HEK293 (cell line): ENCODE measurements around the gene ITFG2.

Experiments
- ATF2 ChIP-seq: fragments of 450-650 bp; formaldehyde crosslinking; IDR thresholded peaks from 2 replicates; pipeline ENCODE4 v1.5.1; 2016; ENCODE audit warnings: missing biosample characterization, missing genetic modification characterization, low read depth
- BCL11B ChIP-seq: fragments of 450-650 bp; formaldehyde crosslinking; IDR thresholded peaks from 2 replicates; pipeline ENCODE4 v1.5.1; 2016; ENCODE audit warnings: low read depth, missing biosample characterization, missing genetic modification characterization
- GLIS2 ChIP-seq: fragments of 450-650 bp; formaldehyde crosslinking; IDR thresholded peaks from 2 replicates; pipeline ENCODE4 v1.5.1; 2016; ENCODE audit warnings: missing biosample characterization, missing genetic modification characterization
- HOXC10 ChIP-seq: sonication (generic); formaldehyde crosslinking; IDR thresholded peaks from 2 replicates; pipeline ENCODE4 v1.8.1; 2023; ENCODE audit warnings: mild to moderate bottlenecking, missing genetic modification reagents
- HOXD13 ChIP-seq: sonication (generic); formaldehyde crosslinking; IDR thresholded peaks from 2 replicates; pipeline ENCODE4 v1.8.0; 2022; ENCODE audit warnings: missing genetic modification reagents, borderline replicate concordance
- MZF1 ChIP-seq: fragments of 450-650 bp; formaldehyde crosslinking; IDR thresholded peaks from 2 replicates; pipeline ENCODE4 v1.5.1; 2017; ENCODE audit warnings: missing biosample characterization, missing genetic modification characterization, borderline replicate concordance
- PRDM10 ChIP-seq: fragments of 450-650 bp; formaldehyde crosslinking; IDR thresholded peaks from 2 replicates; pipeline ENCODE4 v1.5.1; 2016; ENCODE audit warnings: missing biosample characterization, missing genetic modification characterization
- RBAK ChIP-seq: fragments of 450-650 bp; formaldehyde crosslinking; IDR thresholded peaks from 2 replicates; pipeline ENCODE4 v1.5.1; 2016; ENCODE audit warnings: missing biosample characterization, missing genetic modification characterization
- TCF7L2 ChIP-seq: IDR thresholded peaks from 2 replicates; pipeline ENCODE4 v1.6.1; 2011; ENCODE audit warnings: low read depth, mild to moderate bottlenecking, inconsistent platforms, low read length, moderate library complexity, borderline replicate concordance
- ZBTB1 ChIP-seq: fragments of 450-650 bp; formaldehyde crosslinking; IDR thresholded peaks from 2 replicates; pipeline ENCODE4 v1.5.1; 2016; ENCODE audit warnings: missing biosample characterization, missing genetic modification characterization
- ZBTB10 ChIP-seq: fragments of 450-650 bp; formaldehyde crosslinking; IDR thresholded peaks from 2 replicates; pipeline ENCODE4 v1.5.1; 2016; ENCODE audit warnings: missing biosample characterization, missing genetic modification characterization
- ZBTB17 ChIP-seq: fragments of 450-650 bp; formaldehyde crosslinking; IDR thresholded peaks from 2 replicates; pipeline ENCODE4 v1.5.1; 2016; ENCODE audit warnings: missing biosample characterization, missing genetic modification characterization
- ZBTB44 ChIP-seq: fragments of 450-650 bp; IDR thresholded peaks from 2 replicates; pipeline ENCODE4 v1.5.1; 2018; ENCODE audit warnings: missing biosample characterization, mild to moderate bottlenecking, missing genetic modification characterization
- ZFHX2 ChIP-seq: fragments of 450-650 bp; formaldehyde crosslinking; conservative IDR thresholded peaks from 2 replicates; pipeline ENCODE4 v1.5.1; 2016; ENCODE audit warnings: missing biosample characterization, missing genetic modification characterization
- ZNF132 ChIP-seq: fragments of 450-650 bp; formaldehyde crosslinking; IDR thresholded peaks from 2 replicates; pipeline ENCODE4 v1.5.1; 2017; ENCODE audit warnings: missing biosample characterization, missing genetic modification characterization, borderline replicate concordance
- ZNF140 ChIP-seq: fragments of 450-650 bp; formaldehyde crosslinking; IDR thresholded peaks from 2 replicates; pipeline ENCODE4 v1.5.1; 2016; ENCODE audit warnings: missing biosample characterization, missing genetic modification characterization
- ZNF292 ChIP-seq: fragments of 450-650 bp; formaldehyde crosslinking; IDR thresholded peaks from 2 replicates; pipeline ENCODE4 v1.5.1; 2016; ENCODE audit warnings: low read depth, missing biosample characterization, missing genetic modification characterization, borderline replicate concordance
- ZNF311 ChIP-seq: fragments of 450-650 bp; formaldehyde crosslinking; IDR thresholded peaks from 2 replicates; pipeline ENCODE4 v1.5.1; 2017; ENCODE audit warnings: missing biosample characterization, missing genetic modification characterization, borderline replicate concordance
- ZNF324 ChIP-seq: fragments of 450-650 bp; formaldehyde crosslinking; IDR thresholded peaks from 2 replicates; pipeline ENCODE4 v1.5.1; 2016; ENCODE audit warnings: missing biosample characterization, missing genetic modification characterization
- ZNF354C ChIP-seq: fragments of 450-650 bp; formaldehyde crosslinking; IDR thresholded peaks from 2 replicates; pipeline ENCODE4 v1.5.1; 2016; ENCODE audit warnings: missing biosample characterization, missing genetic modification characterization, low read depth, borderline replicate concordance
- ZNF510 ChIP-seq: fragments of 450-650 bp; formaldehyde crosslinking; IDR thresholded peaks from 2 replicates; pipeline ENCODE4 v1.5.1; 2018; ENCODE audit warnings: mild to moderate bottlenecking, missing genetic modification characterization, missing biosample characterization; ENCODE audit not compliant: insufficient replicate concordance
- ZNF529 ChIP-seq: fragments of 450-650 bp; formaldehyde crosslinking; IDR thresholded peaks from 2 replicates; pipeline ENCODE4 v1.5.1; 2017; ENCODE audit warnings: missing genetic modification characterization, missing biosample characterization; ENCODE audit not compliant: insufficient replicate concordance
- ZNF621 ChIP-seq: fragments of 450-650 bp; formaldehyde crosslinking; IDR thresholded peaks from 2 replicates; pipeline ENCODE4 v1.5.1; 2017; ENCODE audit warnings: missing biosample characterization, missing genetic modification characterization
- ZNF677 ChIP-seq: fragments of 450-650 bp; IDR thresholded peaks from 2 replicates; pipeline ENCODE4 v1.5.0; 2018; ENCODE audit warnings: missing biosample characterization, mild to moderate bottlenecking, missing genetic modification characterization, moderate library complexity
- ZNF830 ChIP-seq: fragments of 450-650 bp; IDR thresholded peaks from 2 replicates; pipeline ENCODE4 v1.5.0; 2018; ENCODE audit warnings: missing biosample characterization, missing genetic modification characterization, low read depth, mild to moderate bottlenecking, moderate library complexity
- TF ChIP-seq, protein P1 (sequence below): fragments of 450-650 bp; formaldehyde crosslinking; IDR thresholded peaks from 2 replicates; pipeline ENCODE4 v1.5.1; 2016; ENCODE audit warnings: missing biosample characterization, missing genetic modification characterization
- TF ChIP-seq, protein P2 (sequence below): fragments of 450-650 bp; formaldehyde crosslinking; IDR thresholded peaks from 2 replicates; pipeline ENCODE4 v1.5.1; 2017; ENCODE audit warnings: missing biosample characterization, missing genetic modification characterization

The ITFG2 gene

DNA sequence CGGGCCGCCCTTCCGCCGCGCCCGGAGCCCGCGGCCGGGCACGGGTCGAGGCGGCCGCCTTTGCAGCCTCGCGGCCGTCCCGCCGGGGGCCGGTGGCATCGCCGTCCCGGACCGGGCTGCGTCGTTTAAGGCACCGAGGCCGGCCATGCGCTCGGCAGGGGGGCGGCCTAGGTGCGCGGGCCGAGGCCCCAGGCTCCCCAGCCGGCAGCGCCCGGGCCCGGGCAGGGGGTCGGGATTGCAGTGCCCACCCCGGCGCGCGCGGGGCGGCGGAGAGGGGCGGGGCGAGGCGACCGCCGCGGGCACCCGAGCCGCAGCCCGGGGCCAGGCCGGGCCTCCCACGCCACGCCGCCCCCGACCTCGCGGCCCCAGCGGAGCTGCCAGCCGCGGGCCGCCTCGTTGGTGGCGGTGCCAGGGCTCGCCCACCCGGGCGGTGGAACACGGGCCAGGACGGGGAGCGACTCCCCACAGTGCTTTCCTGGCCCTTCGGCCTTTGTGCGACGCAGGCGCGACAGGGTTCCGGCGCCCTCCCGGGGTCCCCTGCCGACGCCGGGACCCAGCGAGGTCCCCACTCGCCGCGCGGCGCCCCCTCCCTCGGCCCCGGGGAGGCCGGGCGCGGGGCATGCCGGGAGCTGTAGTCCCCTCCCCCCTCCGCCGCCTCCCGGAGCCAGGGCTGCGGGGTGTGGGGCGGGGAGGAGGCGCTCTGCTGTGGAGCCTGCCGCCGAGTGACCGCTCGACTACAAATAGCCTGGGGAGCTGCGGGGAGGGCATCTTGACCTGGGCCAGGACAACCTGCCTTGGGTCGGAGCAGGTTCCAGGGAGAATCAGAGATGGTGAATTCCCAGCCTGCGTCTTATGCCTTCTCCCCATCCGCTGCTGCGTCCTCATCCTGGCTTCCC, 16.9 kb upstream of the ITFG2 start (continued):
- TF ChIP-seq BCL11B (tag by site-specific recombination): no peak
- TF ChIP-seq, protein P1, sequence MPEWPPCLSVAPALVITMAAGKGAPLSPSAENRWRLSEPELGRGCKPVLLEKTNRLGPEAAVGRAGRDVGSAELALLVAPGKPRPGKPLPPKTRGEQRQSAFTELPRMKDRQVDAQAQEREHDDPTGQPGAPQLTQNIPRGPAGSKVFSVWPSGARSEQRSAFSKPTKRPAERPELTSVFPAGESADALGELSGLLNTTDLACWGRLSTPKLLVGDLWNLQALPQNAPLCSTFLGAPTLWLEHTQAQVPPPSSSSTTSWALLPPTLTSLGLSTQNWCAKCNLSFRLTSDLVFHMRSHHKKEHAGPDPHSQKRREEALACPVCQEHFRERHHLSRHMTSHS (tag by site-specific recombination): no peak
- no peak for TF ChIP-seq ZBTB1 (tag by site-specific recombination)
- TF ChIP-seq ZNF324: no peak
- TF ChIP-seq ZNF529 (tag by site-specific recombination): no peak
- no peak for TF ChIP-seq ZNF830 (tag by site-specific recombination)
- no peak for TF ChIP-seq ZNF132 (tag by site-specific recombination)
- no peak for TF ChIP-seq HOXC10 (CRISPR knock-in tag)
- no peak for TF ChIP-seq PRDM10
- TF ChIP-seq GLIS2 (tag by site-specific recombination): peak; percentile 86
- peak; percentile 68 for TF ChIP-seq ZBTB17 (tag by site-specific recombination)
- no peak for TF ChIP-seq ZNF311
- TF ChIP-seq ZBTB10 (tag by site-specific recombination): no peak
- TF ChIP-seq ZNF677 (tag by site-specific recombination): no peak
- TF ChIP-seq ZNF510 (tag by site-specific recombination): no peak
- TF ChIP-seq MZF1: no peak
- no peak for TF ChIP-seq ZNF621 (tag by site-specific recombination)
- TF ChIP-seq ZBTB44: peak; percentile 23; the same call in 1 of the 2 replicates
- no peak for TF ChIP-seq RBAK (tag by site-specific recombination)
- no peak for TF ChIP-seq ATF2 (tag by site-specific recombination)
- TF ChIP-seq ZNF354C (tag by site-specific recombination): no peak
- TF ChIP-seq, protein P2, sequence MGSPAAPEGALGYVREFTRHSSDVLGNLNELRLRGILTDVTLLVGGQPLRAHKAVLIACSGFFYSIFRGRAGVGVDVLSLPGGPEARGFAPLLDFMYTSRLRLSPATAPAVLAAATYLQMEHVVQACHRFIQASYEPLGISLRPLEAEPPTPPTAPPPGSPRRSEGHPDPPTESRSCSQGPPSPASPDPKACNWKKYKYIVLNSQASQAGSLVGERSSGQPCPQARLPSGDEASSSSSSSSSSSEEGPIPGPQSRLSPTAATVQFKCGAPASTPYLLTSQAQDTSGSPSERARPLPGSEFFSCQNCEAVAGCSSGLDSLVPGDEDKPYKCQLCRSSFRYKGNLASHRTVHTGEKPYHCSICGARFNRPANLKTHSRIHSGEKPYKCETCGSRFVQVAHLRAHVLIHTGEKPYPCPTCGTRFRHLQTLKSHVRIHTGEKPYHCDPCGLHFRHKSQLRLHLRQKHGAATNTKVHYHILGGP (tag by site-specific recombination): no peak
- TF ChIP-seq HOXD13 (CRISPR knock-in tag): no peak
- TF ChIP-seq ZNF140 (tag by site-specific recombination): no peak
- TF ChIP-seq ZFHX2 (tag by site-specific recombination): peak; percentile 73
- TF ChIP-seq ZNF292 (tag by site-specific recombination): no peak
- no peak for TF ChIP-seq TCF7L2
